ENCODE measurements around the gene PRPSAP1.

Gene PRPSAP1, protein sequence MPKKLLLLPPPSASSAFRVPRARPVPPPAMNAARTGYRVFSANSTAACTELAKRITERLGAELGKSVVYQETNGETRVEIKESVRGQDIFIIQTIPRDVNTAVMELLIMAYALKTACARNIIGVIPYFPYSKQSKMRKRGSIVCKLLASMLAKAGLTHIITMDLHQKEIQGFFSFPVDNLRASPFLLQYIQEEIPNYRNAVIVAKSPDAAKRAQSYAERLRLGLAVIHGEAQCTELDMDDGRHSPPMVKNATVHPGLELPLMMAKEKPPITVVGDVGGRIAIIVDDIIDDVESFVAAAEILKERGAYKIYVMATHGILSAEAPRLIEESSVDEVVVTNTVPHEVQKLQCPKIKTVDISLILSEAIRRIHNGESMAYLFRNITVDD

DNA sequence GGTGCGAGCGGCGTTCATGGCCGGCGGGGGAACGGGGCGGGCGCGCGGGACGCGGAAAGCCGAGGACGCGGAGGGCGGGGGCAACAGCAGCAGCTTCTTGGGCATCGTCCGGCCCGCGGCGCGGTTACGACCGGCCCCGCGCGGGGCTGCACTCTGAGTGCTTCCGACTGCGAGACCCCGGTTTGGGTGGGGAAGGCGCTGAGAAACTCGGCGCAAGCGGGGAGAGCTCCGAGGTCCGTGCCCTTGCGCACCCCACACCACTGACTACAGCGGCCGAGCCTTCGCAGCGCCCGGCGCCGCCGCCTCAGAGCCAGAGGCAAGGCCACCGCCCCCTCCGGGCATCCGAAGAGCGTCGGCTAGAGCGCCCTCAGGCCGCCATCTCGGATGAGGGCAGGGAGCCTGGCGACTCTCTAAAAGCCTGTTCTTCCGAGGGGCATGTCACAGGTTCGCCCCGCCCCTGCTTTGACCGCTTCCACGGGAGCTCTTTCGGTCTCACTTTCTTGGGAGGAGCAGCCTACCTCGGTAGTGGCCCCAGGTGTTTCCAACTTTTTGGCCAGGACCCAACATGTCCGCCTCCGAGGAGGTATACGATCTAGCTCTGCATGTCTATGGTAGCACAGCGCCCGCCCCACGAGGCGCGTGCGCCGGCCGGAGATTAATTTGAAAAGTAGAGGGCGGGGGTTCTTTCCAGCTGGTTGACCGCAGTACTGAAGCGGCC lies at the start of gene PRPSAP1:
Gene PRPSAP1, minus strand, starts transcription at position 318 of the 718 bp plus-strand sequence. Its CDS starts 213 bp downstream, at position 105.
- Histone ChIP-seq H3K27me3 (ENCODE audit: insufficient read depth, low read length) (no peaks in the 10 kb centered on the region), H3K36me3 (ENCODE audit: insufficient read depth, low read length) (no peaks in the 10 kb centered on the region), H3K79me2 (ENCODE audit: control insufficient read depth, insufficient read depth, low read length, unreplicated experiment) (peaks cover 27% of the 10 kb centered on the region), H2AFZ (ENCODE audit: low read length, unreplicated experiment) (peak within 1 kb of the TSS; percentile 83), H3K27ac (ENCODE audit: low read depth, low read length) (peak within 1 kb of the TSS; percentile 87), H3K4me1 (ENCODE audit: control insufficient read depth, insufficient read depth, low read length, unreplicated experiment) (peaks cover 9% of the 10 kb centered on the region), H3K4me3 (ENCODE audit: low read depth, low read length) (peak within 1 kb of the TSS; percentile 84)

DNA sequence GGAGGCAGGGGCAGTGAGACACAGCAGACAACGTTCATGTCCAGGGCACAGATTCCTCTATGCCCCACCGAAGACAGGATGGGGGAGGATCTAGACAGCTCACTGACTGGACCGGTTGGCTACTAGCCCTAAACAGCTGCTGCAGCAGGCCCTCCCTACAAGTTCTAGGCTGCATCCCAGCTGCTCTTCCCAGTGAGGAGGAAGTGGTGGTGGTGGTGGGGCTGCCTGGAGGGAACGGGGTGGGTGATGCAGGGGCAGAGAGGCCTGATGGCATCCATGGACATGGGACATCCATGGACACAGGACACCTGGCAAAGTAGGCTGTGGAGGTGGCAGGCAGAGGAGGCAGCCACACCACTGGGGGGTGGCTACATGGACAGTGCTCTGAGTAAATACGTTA lies 49.0 kb upstream of the PRPSAP1 start:
- Histone ChIP-seq H3K27me3 (ENCODE audit: insufficient read depth, low read length) (no peaks in the 10 kb centered on the region), H3K36me3 (ENCODE audit: insufficient read depth, low read length) (peaks cover 7% of the 10 kb centered on the region; the same call in 1 of the 2 replicates), H3K79me2 (ENCODE audit: control insufficient read depth, insufficient read depth, low read length, unreplicated experiment) (peaks cover 11% of the 10 kb centered on the region), H3K27ac (ENCODE audit: low read depth, low read length) (no peak overlapping the region), H3K4me3 (ENCODE audit: low read depth, low read length) (no peak overlapping the region), H3K4me1 (ENCODE audit: control insufficient read depth, insufficient read depth, low read length, unreplicated experiment) (peaks cover 7% of the 10 kb centered on the region), H2AFZ (ENCODE audit: low read length, unreplicated experiment) (no peak overlapping the region)

DNA sequence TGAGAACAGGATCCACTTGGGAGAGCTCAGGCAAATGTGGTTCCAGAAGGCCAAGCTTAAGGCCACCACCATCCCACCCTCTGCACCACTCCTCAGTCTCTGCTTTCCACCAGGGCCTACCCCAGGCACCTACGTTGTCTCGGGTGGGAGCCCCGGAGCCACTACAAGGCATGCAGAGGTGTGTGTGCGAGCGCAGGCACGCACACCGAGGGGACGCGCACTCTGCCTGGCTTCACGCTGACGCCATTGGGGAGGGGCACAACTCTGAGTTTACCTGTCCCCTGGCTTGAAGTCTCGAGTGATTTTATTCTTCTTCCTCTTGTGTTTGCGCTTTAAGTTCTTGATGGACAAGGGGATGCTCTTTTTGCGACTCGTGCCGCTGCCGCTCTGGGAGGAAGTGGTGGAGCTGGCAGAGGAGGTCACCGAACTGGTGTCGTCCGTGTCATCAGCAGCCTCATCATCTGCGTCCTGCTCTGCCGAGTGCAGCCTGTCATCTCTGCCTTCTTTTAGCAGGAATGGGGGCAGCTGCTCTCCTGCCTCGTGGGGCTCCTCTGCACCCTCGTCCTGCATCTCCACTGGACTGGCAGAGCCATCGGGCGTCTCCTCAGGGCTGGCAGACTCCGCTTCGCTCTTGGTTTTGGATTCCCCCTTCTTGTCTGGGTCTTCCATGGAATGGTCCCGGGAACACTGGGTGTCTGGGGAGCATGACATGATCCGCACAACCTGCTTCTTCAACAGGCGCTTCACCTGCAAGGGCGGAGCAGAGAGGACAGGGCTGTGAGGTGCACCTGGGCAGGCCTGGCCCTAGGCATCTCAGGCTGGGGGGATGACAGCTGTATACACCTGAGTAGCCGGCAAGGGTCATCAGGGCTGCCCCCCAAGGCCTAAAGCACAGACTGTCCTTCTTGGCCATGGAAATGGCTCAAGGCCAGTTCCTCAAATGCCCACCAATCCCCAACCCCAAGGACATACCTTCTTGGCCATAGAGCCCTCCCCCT lies 45.8 kb upstream of the PRPSAP1 start:
- H3K4me3 ChIP-seq (ENCODE audit: low read depth, low read length): no peak overlapping the region
- no peaks in the 10 kb centered on the region for H3K79me2 ChIP-seq (ENCODE audit: control insufficient read depth, insufficient read depth, low read length, unreplicated experiment)
- no peak overlapping the region for H2AFZ ChIP-seq (ENCODE audit: low read length, unreplicated experiment)
- no peak overlapping the region for H3K27ac ChIP-seq (ENCODE audit: low read depth, low read length)
- H3K27me3 ChIP-seq (ENCODE audit: insufficient read depth, low read length): no peaks in the 10 kb centered on the region
- peaks cover 6% of the 10 kb centered on the region; the same call in 1 of the 2 replicates for H3K36me3 ChIP-seq (ENCODE audit: insufficient read depth, low read length)
- no peaks in the 10 kb centered on the region for H3K4me1 ChIP-seq (ENCODE audit: control insufficient read depth, insufficient read depth, low read length, unreplicated experiment)

DNA sequence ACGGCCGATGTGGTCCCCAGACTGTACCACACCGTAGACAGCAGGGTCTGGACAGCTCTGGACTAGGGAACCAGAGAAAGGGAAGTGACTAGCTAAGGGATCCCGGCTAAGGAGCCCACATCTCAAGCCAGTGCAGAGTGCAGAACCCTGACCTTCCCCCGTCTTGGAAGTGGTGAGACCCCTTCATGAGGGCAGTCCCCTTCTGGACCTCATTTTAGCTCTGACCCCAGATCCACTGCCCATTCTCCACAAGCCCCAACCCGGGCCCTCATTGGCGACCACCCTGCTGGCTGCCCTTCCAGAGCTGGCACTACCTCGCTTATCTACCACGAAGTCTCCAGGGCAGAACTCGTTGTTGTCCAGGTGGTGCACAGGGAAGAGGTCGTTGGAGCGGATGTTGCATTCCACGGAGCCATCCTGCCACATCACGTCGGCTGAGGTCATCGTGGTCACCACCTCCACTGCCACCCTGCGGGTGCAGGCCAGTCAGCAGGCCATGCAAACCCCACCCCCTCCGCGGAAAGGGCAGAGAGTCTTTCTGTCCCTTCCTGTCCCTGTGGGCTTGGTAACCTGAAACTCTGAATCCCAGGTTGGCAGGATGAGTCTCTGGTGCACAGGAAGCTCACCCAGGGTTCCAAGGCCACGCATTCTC lies 44.9 kb upstream of the PRPSAP1 start:
- no peak overlapping the region for H2AFZ ChIP-seq (ENCODE audit: low read length, unreplicated experiment)
- H3K4me1 ChIP-seq (ENCODE audit: control insufficient read depth, insufficient read depth, low read length, unreplicated experiment): no peaks in the 10 kb centered on the region
- no peak overlapping the region for H3K27ac ChIP-seq (ENCODE audit: low read depth, low read length)
- no peaks in the 10 kb centered on the region; the same call in 1 of the 2 replicates for H3K36me3 ChIP-seq (ENCODE audit: insufficient read depth, low read length)
- no peak overlapping the region for H3K4me3 ChIP-seq (ENCODE audit: low read depth, low read length)
- no peaks in the 10 kb centered on the region for H3K27me3 ChIP-seq (ENCODE audit: insufficient read depth, low read length)
- H3K79me2 ChIP-seq (ENCODE audit: control insufficient read depth, insufficient read depth, low read length, unreplicated experiment): no peaks in the 10 kb centered on the region

DNA sequence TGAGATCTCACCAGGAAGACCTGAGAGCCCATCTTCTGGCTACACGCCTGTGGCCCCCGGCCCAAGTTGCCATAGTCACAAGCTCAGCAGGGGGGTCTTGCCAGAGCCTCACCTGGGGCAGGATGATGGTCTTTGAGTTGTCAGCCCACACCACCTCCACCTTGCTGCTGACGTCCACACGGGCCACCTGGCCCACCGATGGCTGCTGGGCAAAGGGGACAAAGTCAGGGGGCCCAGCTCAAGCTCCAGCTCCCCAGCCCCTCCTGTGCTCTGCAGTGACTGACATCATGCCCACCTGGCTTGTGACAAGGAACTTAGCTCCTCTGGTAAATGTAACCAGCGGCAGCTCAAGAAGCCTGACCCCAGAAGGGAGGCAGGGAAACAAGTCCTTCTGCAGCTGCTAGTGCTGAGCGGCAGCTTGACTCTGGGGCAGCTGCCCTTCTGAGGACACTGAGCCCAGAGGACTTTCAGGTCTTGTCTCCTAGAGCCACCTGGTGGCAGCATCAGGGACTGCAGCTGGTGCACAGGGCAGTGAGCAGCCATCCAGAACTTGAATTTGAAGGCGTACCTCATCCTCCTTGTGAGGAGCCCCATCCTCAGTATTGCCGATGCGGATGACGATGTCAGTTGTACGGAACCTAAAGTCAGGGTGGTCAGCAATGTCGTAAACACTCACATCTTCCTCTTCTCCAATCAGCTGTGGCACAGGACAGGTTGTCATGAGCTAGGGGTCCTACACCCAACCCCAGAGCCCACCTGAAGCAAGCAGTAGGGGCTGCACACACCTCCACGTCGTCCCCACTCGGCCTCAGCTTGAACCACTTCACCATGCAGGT lies 44.2 kb upstream of the PRPSAP1 start:
- Histone ChIP-seq H3K36me3 (ENCODE audit: insufficient read depth, low read length) (no peaks in the 10 kb centered on the region; the same call in 1 of the 2 replicates), H3K27me3 (ENCODE audit: insufficient read depth, low read length) (no peaks in the 10 kb centered on the region), H2AFZ (ENCODE audit: low read length, unreplicated experiment) (no peak overlapping the region), H3K4me1 (ENCODE audit: control insufficient read depth, insufficient read depth, low read length, unreplicated experiment) (no peaks in the 10 kb centered on the region), H3K27ac (ENCODE audit: low read depth, low read length) (no peak overlapping the region), H3K4me3 (ENCODE audit: low read depth, low read length) (no peak overlapping the region), H3K79me2 (ENCODE audit: control insufficient read depth, insufficient read depth, low read length, unreplicated experiment) (no peaks in the 10 kb centered on the region)

DNA sequence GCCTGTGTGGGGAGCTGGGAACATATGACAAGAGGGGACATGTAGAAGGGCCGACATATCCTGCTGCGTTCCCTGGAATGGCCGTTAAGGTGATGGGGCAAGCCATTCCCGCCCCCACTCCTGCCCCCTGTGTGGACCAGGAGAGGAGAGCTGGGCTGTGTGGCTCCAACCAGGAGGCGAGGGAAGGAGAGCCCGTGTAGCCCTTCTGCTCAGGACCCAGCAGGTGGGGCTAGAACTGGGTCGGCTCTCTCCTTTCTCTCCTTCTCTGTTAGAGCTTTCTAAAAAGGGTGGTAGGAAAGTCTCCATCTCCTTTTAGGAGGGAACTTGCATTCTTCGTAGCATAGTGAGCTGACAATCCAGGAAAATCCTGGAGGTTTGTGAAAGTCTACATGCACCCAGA lies 43.5 kb upstream of the PRPSAP1 start:
- Histone ChIP-seq H3K36me3 (ENCODE audit: insufficient read depth, low read length) (no peaks in the 10 kb centered on the region; the same call in 1 of the 2 replicates), H3K27me3 (ENCODE audit: insufficient read depth, low read length) (no peaks in the 10 kb centered on the region), H3K27ac (ENCODE audit: low read depth, low read length) (no peak overlapping the region), H3K4me1 (ENCODE audit: control insufficient read depth, insufficient read depth, low read length, unreplicated experiment) (no peaks in the 10 kb centered on the region), H3K79me2 (ENCODE audit: control insufficient read depth, insufficient read depth, low read length, unreplicated experiment) (no peaks in the 10 kb centered on the region), H2AFZ (ENCODE audit: low read length, unreplicated experiment) (no peak overlapping the region), H3K4me3 (ENCODE audit: low read depth, low read length) (no peak overlapping the region)

DNA sequence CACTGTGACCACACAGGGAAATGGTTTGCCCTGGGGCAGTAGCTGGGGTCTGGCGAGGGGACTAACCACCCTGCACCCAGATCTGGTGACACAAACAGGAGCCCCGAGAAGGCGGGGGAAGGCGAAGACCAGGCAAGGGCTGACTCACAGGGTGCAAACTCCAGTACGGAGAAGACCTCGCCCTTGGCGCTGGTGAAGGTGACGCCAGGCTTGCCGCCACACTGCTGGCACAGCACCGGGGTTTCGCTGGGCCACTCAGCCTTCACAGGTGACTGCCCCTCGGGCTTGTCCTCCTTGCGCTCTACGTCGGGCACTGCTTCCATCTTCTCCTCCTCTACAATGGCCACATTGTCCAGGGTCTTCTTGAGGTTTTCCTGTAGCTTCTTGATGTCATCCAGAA lies 42.3 kb upstream of the PRPSAP1 start:
- Histone ChIP-seq H3K4me3 (ENCODE audit: low read depth, low read length) (no peak overlapping the region), H3K79me2 (ENCODE audit: control insufficient read depth, insufficient read depth, low read length, unreplicated experiment) (no peaks in the 10 kb centered on the region), H3K36me3 (ENCODE audit: insufficient read depth, low read length) (no peaks in the 10 kb centered on the region; the same call in 1 of the 2 replicates), H2AFZ (ENCODE audit: low read length, unreplicated experiment) (no peak overlapping the region), H3K27me3 (ENCODE audit: insufficient read depth, low read length) (no peaks in the 10 kb centered on the region), H3K4me1 (ENCODE audit: control insufficient read depth, insufficient read depth, low read length, unreplicated experiment) (no peaks in the 10 kb centered on the region), H3K27ac (ENCODE audit: low read depth, low read length) (no peak overlapping the region)

DNA sequence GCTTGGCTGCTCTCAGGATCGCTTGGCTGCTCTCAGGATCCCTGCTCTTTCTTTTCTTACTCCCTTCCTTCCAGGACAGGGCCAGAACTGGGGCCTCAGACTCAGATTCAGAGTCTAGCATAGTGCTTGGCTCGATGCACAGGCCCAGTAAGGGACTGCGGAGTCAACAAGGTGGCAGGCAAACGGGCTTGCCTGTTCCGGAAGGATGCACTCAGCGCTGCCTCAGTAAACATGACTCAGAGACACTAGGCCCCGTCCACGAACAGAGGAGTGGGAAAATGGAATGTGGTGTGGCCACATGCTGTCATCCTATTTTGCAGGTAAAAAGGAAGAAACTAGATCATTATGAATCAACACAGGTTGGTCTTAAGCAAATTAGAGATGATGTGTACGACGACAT lies 40.5 kb upstream of the PRPSAP1 start:
- H3K36me3 ChIP-seq (ENCODE audit: insufficient read depth, low read length): no peaks in the 10 kb centered on the region; the same call in 1 of the 2 replicates
- no peaks in the 10 kb centered on the region for H3K27me3 ChIP-seq (ENCODE audit: insufficient read depth, low read length)
- no peak overlapping the region for H2AFZ ChIP-seq (ENCODE audit: low read length, unreplicated experiment)
- no peak overlapping the region for H3K27ac ChIP-seq (ENCODE audit: low read depth, low read length)
- no peaks in the 10 kb centered on the region for H3K4me1 ChIP-seq (ENCODE audit: control insufficient read depth, insufficient read depth, low read length, unreplicated experiment)
- no peak overlapping the region for H3K4me3 ChIP-seq (ENCODE audit: low read depth, low read length)
- no peaks in the 10 kb centered on the region for H3K79me2 ChIP-seq (ENCODE audit: control insufficient read depth, insufficient read depth, low read length, unreplicated experiment)

DNA sequence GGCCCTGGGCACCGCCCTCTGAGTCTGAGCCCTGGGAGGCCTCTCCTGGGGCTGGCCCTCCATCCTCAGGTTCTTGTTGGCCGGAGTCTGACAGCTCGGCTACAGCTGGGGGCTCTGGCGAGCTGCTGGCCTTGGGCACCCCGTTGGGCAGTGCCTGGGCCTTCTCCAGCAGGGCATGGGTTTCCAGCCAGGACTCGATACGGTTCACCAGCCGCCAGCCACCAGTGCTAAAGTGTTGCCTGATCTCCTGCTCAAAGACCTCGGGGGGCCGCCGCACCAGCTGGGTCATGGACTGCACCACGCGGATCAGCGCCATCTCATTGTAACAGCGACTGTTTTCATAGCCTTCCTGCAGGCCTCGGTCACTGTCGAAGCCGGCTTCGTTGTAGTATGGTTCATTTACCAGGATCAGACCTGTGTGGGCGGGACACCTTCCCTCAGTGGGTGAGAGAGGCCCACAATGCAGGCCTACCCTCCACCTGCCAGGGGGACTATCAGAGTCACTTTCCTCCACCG lies 37.5 kb upstream of the PRPSAP1 start:
- Histone ChIP-seq H3K36me3 (ENCODE audit: insufficient read depth, low read length) (peaks cover 6% of the 10 kb centered on the region; the same call in 1 of the 2 replicates), H2AFZ (ENCODE audit: low read length, unreplicated experiment) (no peak overlapping the region), H3K27ac (ENCODE audit: low read depth, low read length) (no peak overlapping the region)

More for the DNA sequence above, 37.5 kb upstream of the PRPSAP1 start:
- Histone ChIP-seq H3K27me3 (ENCODE audit: insufficient read depth, low read length) (no peaks in the 10 kb centered on the region), H3K4me3 (ENCODE audit: low read depth, low read length) (no peak overlapping the region), H3K79me2 (ENCODE audit: control insufficient read depth, insufficient read depth, low read length, unreplicated experiment) (peaks cover 20% of the 10 kb centered on the region), H3K4me1 (ENCODE audit: control insufficient read depth, insufficient read depth, low read length, unreplicated experiment) (peaks cover 15% of the 10 kb centered on the region)
